ENCODE measurements around the gene THOP1. TPM values are rescaled to one million over a fixed set of nuclear protein-coding genes. Genes with fewer than 3 reads are reported as not detected.

THOP1 gene
- total RNA-seq, 1 donor from 2014 or later = 60.9 TPM

- DNase-seq = peak; percentile 73
- H3K27ac ChIP-seq (replicated peaks) = peak overlapping the region; percentile 98
- intact Hi-C loops (cut with micrococcal nuclease) = no loop called here
Measured at GRCh38 chr19:2774083-2774679, 11.1 kb upstream of the THOP1 start.

GRCh38 chr19:2774953-2775555 is 10.2 kb upstream of the THOP1 start:
- H3K4me3 ChIP-seq = peak overlapping the region; percentile 56

More at GRCh38 chr19:2774083-2774679, 11.1 kb upstream of the THOP1 start:
- no peak for TF ChIP-seq CTCF (IDR thresholded peaks at IDR 0.05; ENCODE audit: borderline replicate concordance)
- no peaks in the 10 kb centered on the region for H3K27me3 ChIP-seq (ENCODE audit: low read depth)
- peak overlapping the region; percentile 56 for H3K4me3 ChIP-seq
- peaks cover 85% of the 10 kb centered on the region for H3K4me1 ChIP-seq
- H3K36me3 ChIP-seq = no peaks in the 10 kb centered on the region
- H3K9me3 ChIP-seq (replicated peaks) = no peaks in the 10 kb centered on the region

GRCh38 chr19:2775556-2776430 is 9.5 kb upstream of the THOP1 start:
- TF ChIP-seq CTCF (IDR thresholded peaks at IDR 0.05; ENCODE audit: borderline replicate concordance) = no peak
- peaks cover 89% of the 10 kb centered on the region for H3K4me1 ChIP-seq
- H3K4me3 ChIP-seq = peak overlapping the region; percentile 56
- no peaks in the 10 kb centered on the region for H3K9me3 ChIP-seq (replicated peaks)
- no peaks in the 10 kb centered on the region for H3K27me3 ChIP-seq (ENCODE audit: low read depth)
- DNase-seq = peak; percentile 71
- no peaks in the 10 kb centered on the region for H3K36me3 ChIP-seq
- H3K27ac ChIP-seq (replicated peaks) = peak overlapping the region; percentile 98
- intact Hi-C loops (cut with micrococcal nuclease) = no loop called here

More at GRCh38 chr19:2774953-2775555, 10.2 kb upstream of the THOP1 start:
- DNase-seq = no peak
- H3K27ac ChIP-seq (replicated peaks) = peak overlapping the region; percentile 98
- H3K9me3 ChIP-seq (replicated peaks) = no peaks in the 10 kb centered on the region
- TF ChIP-seq CTCF (IDR thresholded peaks at IDR 0.05; ENCODE audit: borderline replicate concordance) = no peak
- H3K36me3 ChIP-seq = no peaks in the 10 kb centered on the region
- H3K27me3 ChIP-seq (ENCODE audit: low read depth) = no peaks in the 10 kb centered on the region
- intact Hi-C loops (cut with micrococcal nuclease) = no loop called here
- peaks cover 89% of the 10 kb centered on the region for H3K4me1 ChIP-seq

- intact Hi-C loops (cut with micrococcal nuclease) = no loop called here
- Histone ChIP-seq H3K4me3 (no peak overlapping the region), H3K4me1 (peaks cover 93% of the 10 kb centered on the region), H3K27ac (replicated peaks) (peak overlapping the region; percentile 98), H3K9me3 (replicated peaks) (no peaks in the 10 kb centered on the region), H3K36me3 (no peaks in the 10 kb centered on the region), H3K27me3 (ENCODE audit: low read depth) (no peaks in the 10 kb centered on the region)
- TF ChIP-seq CTCF (IDR thresholded peaks at IDR 0.05; ENCODE audit: borderline replicate concordance) = no peak
- DNase-seq = no peak
Measured at GRCh38 chr19:2777952-2778683, 7.2 kb upstream of the THOP1 start.

- intact Hi-C loops (cut with micrococcal nuclease) = no loop called here
- Histone ChIP-seq H3K4me3 (peak overlapping the region; percentile 16), H3K4me1 (peaks cover 98% of the 10 kb centered on the region), H3K27me3 (ENCODE audit: low read depth) (no peaks in the 10 kb centered on the region), H3K36me3 (no peaks in the 10 kb centered on the region), H3K9me3 (replicated peaks) (no peaks in the 10 kb centered on the region), H3K27ac (replicated peaks) (peak overlapping the region; percentile 98)
- DNase-seq = no peak
- no peak for TF ChIP-seq CTCF (IDR thresholded peaks at IDR 0.05; ENCODE audit: borderline replicate concordance)
Measured at GRCh38 chr19:2779121-2779740, 6.1 kb upstream of the THOP1 start.
